HG03025 (cell line): ENCODE data around the gene ARHGAP42.

Experiments used
- ATAC-seq: cut with Tn5 transposase; IDR thresholded peaks from one replicate; pipeline ENCODE4 v1.9.1; 2021; ENCODE audit warnings: mild to moderate bottlenecking, moderate library complexity; ENCODE audit not compliant: unreplicated experiment, low FRiP score

The ARHGAP42 gene

GRCh38 chr11:100681064-100681502 is 6.0 kb upstream of the ARHGAP42 start:
- ATAC-seq: peak; percentile 99

GRCh38 chr11:100682247-100682969 is 4.7 kb upstream of the ARHGAP42 start:
- ATAC-seq: no peak

- ATAC-seq: no peak
Observed at GRCh38 chr11:100683126-100683525, 4.0 kb upstream of the ARHGAP42 start.

GRCh38 chr11:100684101-100685065 is 2.7 kb upstream of the ARHGAP42 start:
- peak; percentile 27 for ATAC-seq

- ATAC-seq: no peak
Observed at GRCh38 chr11:100686476-100687053, 523 bp upstream of the ARHGAP42 start.

GRCh38 chr11:100687630-100688395 is 725 bp downstream of the ARHGAP42 start:
- peak; percentile 74 for ATAC-seq

GRCh38 chr11:100689141-100689540 is 2.1 kb downstream of the ARHGAP42 start:
- ATAC-seq: no peak

GRCh38 chr11:100691896-100692653 is 5.0 kb downstream of the ARHGAP42 start:
- ATAC-seq: no peak

GRCh38 chr11:100695911-100696310 is 8.8 kb downstream of the ARHGAP42 start:
- ATAC-seq: no peak

- no peak for ATAC-seq
Observed at GRCh38 chr11:100703139-100703538, 16.1 kb downstream of the ARHGAP42 start.

GRCh38 chr11:100703801-100704575 is 16.9 kb downstream of the ARHGAP42 start:
- ATAC-seq: no peak

- ATAC-seq: no peak
Observed at GRCh38 chr11:100705447-100705846, 18.4 kb downstream of the ARHGAP42 start.

GRCh38 chr11:100706179-100706578 is 19.1 kb downstream of the ARHGAP42 start:
- ATAC-seq: no peak

GRCh38 chr11:100709233-100709957 is 22.3 kb downstream of the ARHGAP42 start:
- ATAC-seq: no peak

- ATAC-seq: no peak
Observed at GRCh38 chr11:100711984-100712383, 24.9 kb downstream of the ARHGAP42 start.

- ATAC-seq: no peak
Observed at GRCh38 chr11:100712583-100712982, 25.5 kb downstream of the ARHGAP42 start.

- ATAC-seq: no peak
Observed at GRCh38 chr11:100715165-100715761, 28.2 kb downstream of the ARHGAP42 start.

- ATAC-seq: no peak
Observed at GRCh38 chr11:100716838-100717237, 29.8 kb downstream of the ARHGAP42 start.
